Esophagus squamous epithelium (tissue), 5 donors: ENCODE results near the gene RAB8A. TPM values are rescaled to one million over a fixed set of nuclear protein-coding genes. Genes with fewer than 3 reads are reported as not detected.

Experiments
- DNase-seq: peaks from one replicate; lab custom pipeline; 2025; lab: John Stamatoyannopoulos, UW
- H3K27ac ChIP-seq, 4 donors: fragments of 200-600 bp; sonication (generic); one replicate each; pipeline ENCODE4 v1.5.1; 2016 to 2019; ENCODE audit warnings: mild to moderate bottlenecking in 1 of 4
- H3K27me3 ChIP-seq, 4 donors: fragments of 200-600 bp; sonication (generic); 1 replicate in 3 of 4; 2 replicates in 1 of 4; pipeline versions ENCODE4 v1.5.1 to v1.6.0; 2017 to 2021; ENCODE audit warnings: antibody characterized with exemption in 1 of 4
- H3K36me3 ChIP-seq, 3 donors: fragments of 200-600 bp; sonication (generic); one replicate each; pipeline ENCODE4 v1.5.1; 2016 to 2019
- H3K4me1 ChIP-seq, 3 donors: fragments of 200-600 bp; sonication (generic); one replicate each; pipeline ENCODE4 v1.5.1; 2017 to 2019
- H3K4me3 ChIP-seq, 4 donors: fragments of 200-600 bp; sonication (generic); 1 replicate in 3 of 4; 2 replicates in 1 of 4; pipeline ENCODE4 v1.5.1; 2016 to 2019; ENCODE audit warnings: mild to moderate bottlenecking in 2 of 4, moderate library complexity in 1 of 4
- H3K9me3 ChIP-seq, 3 donors: fragments of 200-600 bp; sonication (generic); one replicate each; pipeline ENCODE4 v1.5.1; 2016 to 2019
- POLR2A ChIP-seq, 4 donors: fragments of 450-650 bp; IDR thresholded peaks; one replicate each; pipeline ENCODE4 v1.6.1; 2017; ENCODE audit warnings: antibody characterized with exemption in 4 of 4, mild to moderate bottlenecking in 4 of 4, moderate library complexity in 3 of 4
- WGBS, 2 donors: methylation state at CpG; one replicate each; pipeline ENCODE4 v1.1.5; 2018; 5-methylcytosine and 5-hydroxymethylcytosine counted together
- intact Hi-C: fragments of 100-400 bp; cut with DNase I; formaldehyde crosslinking; loops from one replicate; pipeline ENCODE4 v1.15.0; 2022
- total RNA-seq, 4 donors: library from RNA; depleted of rRNA; stranded (reverse); fragments of >200 nt; gene quantifications; one replicate each; pipeline ENCODE4 v1.1.0, GENCODE V29; 2016
- TF ChIP-seq, protein P1 (sequence below), 6 experiments: fragments of 450-650 bp in 4 of 6; fragments of 200-600 bp in 2 of 6; sonication (generic) in 2 of 6; IDR thresholded peaks; one replicate each; pipeline ENCODE4 v1.5.1; 2016 to 2019; ENCODE audit warnings: antibody characterized with exemption in 6 of 6, mild to moderate bottlenecking in 4 of 6, moderate library complexity in 4 of 6
- donor health status: DM: yes; HTN: yes; CAD: no.

Gene RAB8A
- total RNA-seq, 4 donors from 2014 or later = 39.5 to 70.9 (median 46.4) TPM

GRCh38 chr19:16070366-16070990 is 41.2 kb upstream of the RAB8A start:
- Histone ChIP-seq H3K9me3 (no peaks in the 10 kb centered on the region), H3K4me1 (peaks cover 19 to 91% (median 43%) of the 10 kb centered on the region in 3 donors), H3K4me3 (peak overlapping the region; percentile 72 to 95 (median 74)), H3K36me3 (peaks cover 0 to 27% (median 0%) of the 10 kb centered on the region in 3 donors), H3K27ac (peak overlapping the region; percentile 88 to 99 (median 98)), H3K27me3 (no peaks in the 10 kb centered on the region)
- intact Hi-C loops = no loop called here
- WGBS, 2 donors = 9 to 12% methylated on average over 9 of the region's 16 CpGs
- DNase-seq = peak; percentile 79
- peak in 1 of 4 donors; percentile 65 for TF ChIP-seq POLR2A (IDR thresholded peaks at IDR 0.05)
- TF ChIP-seq, protein P1, sequence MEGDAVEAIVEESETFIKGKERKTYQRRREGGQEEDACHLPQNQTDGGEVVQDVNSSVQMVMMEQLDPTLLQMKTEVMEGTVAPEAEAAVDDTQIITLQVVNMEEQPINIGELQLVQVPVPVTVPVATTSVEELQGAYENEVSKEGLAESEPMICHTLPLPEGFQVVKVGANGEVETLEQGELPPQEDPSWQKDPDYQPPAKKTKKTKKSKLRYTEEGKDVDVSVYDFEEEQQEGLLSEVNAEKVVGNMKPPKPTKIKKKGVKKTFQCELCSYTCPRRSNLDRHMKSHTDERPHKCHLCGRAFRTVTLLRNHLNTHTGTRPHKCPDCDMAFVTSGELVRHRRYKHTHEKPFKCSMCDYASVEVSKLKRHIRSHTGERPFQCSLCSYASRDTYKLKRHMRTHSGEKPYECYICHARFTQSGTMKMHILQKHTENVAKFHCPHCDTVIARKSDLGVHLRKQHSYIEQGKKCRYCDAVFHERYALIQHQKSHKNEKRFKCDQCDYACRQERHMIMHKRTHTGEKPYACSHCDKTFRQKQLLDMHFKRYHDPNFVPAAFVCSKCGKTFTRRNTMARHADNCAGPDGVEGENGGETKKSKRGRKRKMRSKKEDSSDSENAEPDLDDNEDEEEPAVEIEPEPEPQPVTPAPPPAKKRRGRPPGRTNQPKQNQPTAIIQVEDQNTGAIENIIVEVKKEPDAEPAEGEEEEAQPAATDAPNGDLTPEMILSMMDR (IDR thresholded peaks at IDR 0.05) = peak in 1 of 6 experiments; percentile 12

DNA sequence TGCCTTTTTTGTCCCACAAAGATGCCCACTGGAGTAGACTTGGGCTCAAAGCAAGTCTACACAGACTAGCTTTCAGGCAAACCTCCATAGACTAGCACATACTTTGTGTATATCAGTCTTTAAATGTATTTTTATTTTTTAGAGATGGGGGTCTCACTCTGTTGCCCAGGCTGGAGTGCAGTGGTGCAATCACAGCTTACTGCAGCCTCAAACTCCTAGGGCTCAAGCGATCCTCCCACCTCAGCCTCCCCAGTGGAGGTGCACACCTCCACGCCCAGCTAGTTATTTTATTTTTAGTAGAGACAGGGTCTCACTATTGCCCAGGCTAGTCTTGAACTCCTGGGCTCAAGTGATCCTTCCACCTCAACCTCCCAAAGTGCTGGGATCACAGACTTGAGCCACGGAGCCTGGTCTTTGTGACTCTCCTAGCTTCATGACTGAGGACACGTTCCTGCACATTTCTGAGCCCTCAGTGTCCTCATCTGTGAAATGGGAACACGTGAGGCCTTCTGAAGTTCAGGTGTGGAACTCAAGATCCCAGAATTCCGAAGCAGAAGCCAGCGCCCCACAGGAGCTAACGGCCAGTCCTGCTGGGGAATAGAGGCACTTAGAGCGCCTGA is 40.5 kb upstream of the RAB8A start:
- Histone ChIP-seq H3K27ac (peak overlapping the region; percentile 88 to 99 (median 98)), H3K9me3 (no peaks in the 10 kb centered on the region), H3K4me3 (peak overlapping the region in 3 of 4 donors; percentile 72 to 95 (median 75)), H3K4me1 (peaks cover 25 to 96% (median 42%) of the 10 kb centered on the region in 3 donors), H3K27me3 (no peaks in the 10 kb centered on the region), H3K36me3 (peaks cover 0 to 27% (median 0%) of the 10 kb centered on the region in 3 donors)
- intact Hi-C loops = no loop called here
- no peak for TF ChIP-seq POLR2A (IDR thresholded peaks at IDR 0.05)
- TF ChIP-seq, protein P1 (IDR thresholded peaks at IDR 0.05) = no peak
- 77 to 78% methylated on average over 5 to 8 of the region's 9 CpGs for WGBS, 2 donors
- no peak for DNase-seq

- H3K27me3 ChIP-seq = no peaks in the 10 kb centered on the region
- H3K27ac ChIP-seq = peak overlapping the region; percentile 88 to 99 (median 98)
- H3K4me1 ChIP-seq = peaks cover 36 to 98% (median 36%) of the 10 kb centered on the region in 3 donors
- intact Hi-C loops = no loop called here
- H3K36me3 ChIP-seq = peaks cover 0 to 27% (median 3%) of the 10 kb centered on the region in 3 donors
- no peaks in the 10 kb centered on the region for H3K9me3 ChIP-seq
- 80 to 94% methylated on average over 2 to 3 of the region's 7 CpGs for WGBS, 2 donors
- no peak for DNase-seq
- H3K4me3 ChIP-seq = no peak overlapping the region
- TF ChIP-seq, protein P1 (IDR thresholded peaks at IDR 0.05) = no peak
- TF ChIP-seq POLR2A (IDR thresholded peaks at IDR 0.05) = no peak
Observed at GRCh38 chr19:16073481-16073880, 38.2 kb upstream of the RAB8A start.

DNA sequence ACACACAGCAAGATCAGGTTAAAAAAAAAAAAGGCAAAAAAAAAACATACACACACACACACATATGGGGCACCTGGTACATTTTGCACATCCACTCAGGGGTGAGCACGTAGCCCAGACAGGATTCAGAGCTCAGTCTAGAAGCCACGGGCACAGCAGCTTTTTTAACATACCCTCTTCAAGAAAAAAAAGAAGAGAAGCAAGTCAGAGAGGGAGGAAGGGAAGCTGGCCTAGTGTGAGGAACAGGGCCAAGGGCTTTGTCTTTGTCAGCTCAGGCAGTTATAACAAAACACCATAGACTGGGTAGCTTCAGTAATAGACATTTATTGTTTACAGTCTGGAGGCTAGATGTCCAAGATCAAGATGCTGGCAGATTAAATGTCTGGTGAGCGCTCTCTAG is 37.7 kb upstream of the RAB8A start:
- Histone ChIP-seq H3K36me3 (peaks cover 0 to 27% (median 3%) of the 10 kb centered on the region in 3 donors), H3K4me1 (peaks cover 36 to 98% (median 37%) of the 10 kb centered on the region in 3 donors), H3K9me3 (no peaks in the 10 kb centered on the region), H3K27me3 (no peaks in the 10 kb centered on the region), H3K27ac (peak overlapping the region; percentile 91 to 100 (median 99)), H3K4me3 (no peak overlapping the region)
- intact Hi-C loops = no loop called here
- WGBS, 2 donors = 53 to 55% methylated on average over 3 of the region's 3 CpGs
- no peak for DNase-seq
- no peak for TF ChIP-seq POLR2A (IDR thresholded peaks at IDR 0.05)
- TF ChIP-seq, protein P1 (IDR thresholded peaks at IDR 0.05) = no peak
